ENCODE measurements around the gene RNF103.
"Not testable (repeated sequence)": the region's sequence is repeated elsewhere in the genome, so short reads cannot be mapped to it uniquely, and the experiment has no call there.

The RNF103 gene

DNA sequence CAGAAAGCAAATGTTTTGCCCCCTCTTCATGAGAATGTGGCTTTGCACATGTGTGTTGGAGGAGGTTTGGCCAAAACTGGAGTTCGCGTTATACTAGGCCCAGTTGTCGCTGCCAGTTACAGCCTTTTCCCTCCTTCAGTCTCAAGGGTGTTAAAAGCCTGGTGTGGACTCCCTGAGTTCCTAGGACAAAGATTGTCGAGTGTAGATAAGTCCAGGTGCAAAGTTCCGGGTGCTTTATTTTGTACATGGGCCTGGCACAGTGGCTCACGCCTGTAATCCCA lies 542 bp upstream of the RNF103 start:
- no peak for DNase-seq (ENCODE audit: low read depth)

DNA sequence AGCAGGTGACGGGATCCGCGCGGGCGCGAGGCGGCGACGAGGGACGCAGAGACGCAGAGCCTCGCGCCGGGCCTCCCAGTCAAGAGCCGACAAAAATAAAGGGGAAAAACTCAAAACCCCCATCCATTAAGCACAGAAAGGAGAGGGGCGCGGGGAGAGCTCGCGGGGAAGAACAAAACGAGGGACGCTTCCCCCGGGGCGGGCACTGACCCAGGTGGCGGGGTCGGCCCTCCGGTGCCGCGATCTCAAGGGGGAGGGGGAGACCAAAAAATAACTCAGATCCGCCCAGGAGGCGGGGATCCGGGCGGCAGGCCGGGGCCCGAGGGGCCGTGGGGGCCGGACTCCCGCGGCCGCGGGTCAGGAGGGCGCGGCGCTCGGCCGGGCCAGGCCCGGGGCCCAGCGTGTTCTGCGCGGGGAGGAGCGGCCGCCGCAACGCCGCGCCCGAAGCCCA lies 597 bp downstream of the RNF103 start:
- DNase-seq (ENCODE audit: low read depth): peak; percentile 17

GRCh38 chr2:86622519-86623042 lies 1.1 kb downstream of the RNF103 start:
- DNase-seq (ENCODE audit: low read depth): no peak

DNA sequence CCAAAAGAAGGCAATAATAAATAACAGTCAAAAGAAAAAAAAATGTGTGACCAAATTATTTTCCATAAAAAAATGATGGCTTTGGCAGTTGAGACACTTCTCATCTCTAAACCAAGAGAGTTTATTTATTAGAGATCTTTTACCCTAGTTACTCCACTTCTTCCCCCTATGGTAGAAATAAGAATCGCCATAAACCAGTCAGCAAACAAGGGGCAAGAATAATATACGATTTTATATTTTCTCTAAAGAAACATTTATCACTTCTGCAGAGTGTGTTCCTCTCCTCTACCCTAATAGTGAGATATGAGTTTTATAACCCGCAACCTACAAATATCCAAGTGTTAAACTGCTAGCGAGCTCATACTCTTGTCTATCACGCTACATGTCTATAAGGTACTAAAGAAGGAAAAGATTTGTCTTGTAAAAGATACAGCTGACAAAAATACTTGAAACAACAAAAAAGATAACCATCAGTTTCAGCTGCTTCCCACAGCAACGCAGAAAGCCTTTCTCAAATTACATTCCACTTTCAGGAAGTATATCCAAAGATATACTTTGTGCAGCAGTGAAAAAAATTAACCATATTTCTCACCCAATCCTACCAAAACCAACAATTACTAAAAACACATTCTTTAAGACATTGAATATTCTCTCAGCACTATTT lies 2.3 kb downstream of the RNF103 start:
- DNase-seq (ENCODE audit: low read depth): no peak

- no peak for DNase-seq (ENCODE audit: low read depth)
These were observed 5.9 kb downstream of the RNF103 start for GRCh38 chr2:86617738-86618137.

GRCh38 chr2:86617153-86617552 lies 6.5 kb downstream of the RNF103 start:
- DNase-seq (ENCODE audit: low read depth): no peak

GRCh38 chr2:86616502-86616901 lies 7.2 kb downstream of the RNF103 start:
- no peak for DNase-seq (ENCODE audit: low read depth)

GRCh38 chr2:86615596-86615995 lies 8.1 kb downstream of the RNF103 start:
- no peak for DNase-seq (ENCODE audit: low read depth)

GRCh38 chr2:86613515-86613914 lies 10.2 kb downstream of the RNF103 start:
- DNase-seq (ENCODE audit: low read depth): no peak

GRCh38 chr2:86610871-86611270 lies 12.8 kb downstream of the RNF103 start:
- DNase-seq (ENCODE audit: low read depth): no peak

DNA sequence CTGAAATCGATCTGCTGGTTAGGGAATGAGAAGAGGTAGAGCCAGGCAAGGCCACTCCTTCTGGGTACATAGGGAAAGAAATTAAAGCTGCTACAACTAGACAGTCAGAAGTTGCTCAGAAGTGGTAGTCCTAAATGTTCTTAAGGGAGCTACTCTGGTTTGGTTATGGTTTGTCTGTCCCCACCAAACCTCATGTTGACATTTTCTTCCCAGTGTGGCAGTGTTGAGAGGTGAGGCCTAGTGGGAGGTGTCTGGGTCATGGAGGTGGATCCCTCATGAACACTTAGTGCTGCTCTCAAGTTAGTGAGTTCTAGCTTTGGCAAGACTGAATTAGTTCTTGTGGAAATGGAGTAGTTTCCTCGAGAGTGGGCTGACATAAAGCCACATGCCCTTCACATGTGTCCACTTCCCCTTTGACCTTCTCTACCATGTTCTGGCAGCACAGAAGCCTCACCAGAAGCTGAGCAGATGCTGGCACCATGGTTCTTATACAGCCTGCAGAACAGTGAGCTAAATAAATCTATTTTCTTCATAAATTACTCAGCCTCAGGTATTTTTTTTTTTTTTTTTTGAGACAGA lies 14.7 kb downstream of the RNF103 start:
- DNase-seq (ENCODE audit: low read depth): no peak

DNA sequence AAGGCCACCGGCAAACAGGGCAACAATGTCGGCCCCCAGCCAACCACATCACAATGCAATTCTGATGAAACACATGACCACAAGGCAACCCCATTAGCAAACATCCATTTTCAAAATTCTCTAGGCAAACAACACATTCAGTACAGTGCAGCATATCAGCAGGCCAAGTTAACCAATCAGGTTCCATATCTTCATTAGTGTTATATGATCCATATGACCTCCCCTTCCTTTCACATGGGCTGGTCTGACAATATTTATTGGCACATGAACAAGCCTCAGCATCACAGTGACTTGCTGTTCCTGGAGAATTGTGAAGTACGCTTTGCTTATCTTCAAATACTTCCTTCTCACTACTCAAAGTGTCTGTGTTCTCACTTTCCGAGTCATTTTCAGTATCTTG lies 19.8 kb downstream of the RNF103 start:
- no peak for DNase-seq (ENCODE audit: low read depth)

- DNase-seq (ENCODE audit: low read depth): no peak
These were observed 24.7 kb downstream of the RNF103 start for GRCh38 chr2:86598966-86599365.

DNA sequence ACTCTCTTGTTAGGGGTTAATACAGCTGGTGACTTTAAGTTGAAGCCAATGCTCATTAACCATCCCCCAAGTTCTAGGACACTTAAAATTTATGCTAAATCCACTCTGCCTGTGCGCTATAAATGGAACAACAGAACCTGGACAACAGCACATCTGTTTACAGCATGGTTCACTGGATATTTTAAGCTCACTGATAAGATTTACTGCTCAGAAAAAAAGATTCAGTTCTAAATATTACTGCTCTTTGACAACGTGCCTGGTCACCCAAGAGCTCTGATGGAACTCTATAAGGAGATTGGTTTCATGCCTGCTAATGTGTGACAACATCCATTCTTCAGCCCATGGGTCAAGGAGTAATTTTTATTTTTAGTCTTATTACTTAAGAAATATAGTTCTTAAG lies 27.5 kb downstream of the RNF103 start:
- DNase-seq (ENCODE audit: low read depth): no peak

GRCh38 chr2:86593266-86593665 lies 30.4 kb downstream of the RNF103 start:
- DNase-seq (ENCODE audit: low read depth): no peak

DNA sequence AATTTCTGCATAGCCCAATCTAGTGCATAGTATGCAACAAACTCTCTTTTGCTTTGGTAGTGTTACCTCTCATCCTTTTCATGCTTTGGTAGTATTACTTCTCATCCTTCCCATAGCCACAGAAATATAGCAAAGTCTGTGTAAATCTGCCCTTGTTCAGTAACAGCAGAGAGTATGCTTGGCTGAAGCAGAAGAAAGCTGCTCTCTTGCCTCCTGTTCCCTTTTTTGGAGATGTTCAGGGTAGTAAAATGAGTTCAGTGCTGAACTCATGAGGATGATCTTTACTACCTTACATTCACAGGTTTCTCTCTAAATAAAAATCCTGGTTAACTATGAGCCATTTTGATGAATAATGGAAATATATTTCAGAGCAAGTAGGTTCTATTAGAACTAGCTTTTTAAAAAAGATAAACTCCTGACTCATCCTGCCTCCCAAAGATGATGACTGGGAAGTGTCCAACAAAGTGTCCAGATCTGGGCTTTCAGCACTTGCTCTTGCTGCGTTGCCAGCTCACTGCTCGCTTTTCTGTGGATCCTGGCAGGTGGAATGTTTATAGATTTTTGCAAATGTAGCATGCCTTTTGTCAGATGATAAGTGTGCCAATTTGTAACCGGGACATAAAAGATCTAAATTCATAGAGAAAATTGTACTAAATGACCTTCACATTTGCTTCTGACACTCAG lies 31.0 kb downstream of the RNF103 start:
- DNase-seq (ENCODE audit: low read depth): no peak

- not testable (repeated sequence) for DNase-seq (ENCODE audit: low read depth)
These were observed 34.0 kb downstream of the RNF103 start for GRCh38 chr2:86589701-86590100.

DNA sequence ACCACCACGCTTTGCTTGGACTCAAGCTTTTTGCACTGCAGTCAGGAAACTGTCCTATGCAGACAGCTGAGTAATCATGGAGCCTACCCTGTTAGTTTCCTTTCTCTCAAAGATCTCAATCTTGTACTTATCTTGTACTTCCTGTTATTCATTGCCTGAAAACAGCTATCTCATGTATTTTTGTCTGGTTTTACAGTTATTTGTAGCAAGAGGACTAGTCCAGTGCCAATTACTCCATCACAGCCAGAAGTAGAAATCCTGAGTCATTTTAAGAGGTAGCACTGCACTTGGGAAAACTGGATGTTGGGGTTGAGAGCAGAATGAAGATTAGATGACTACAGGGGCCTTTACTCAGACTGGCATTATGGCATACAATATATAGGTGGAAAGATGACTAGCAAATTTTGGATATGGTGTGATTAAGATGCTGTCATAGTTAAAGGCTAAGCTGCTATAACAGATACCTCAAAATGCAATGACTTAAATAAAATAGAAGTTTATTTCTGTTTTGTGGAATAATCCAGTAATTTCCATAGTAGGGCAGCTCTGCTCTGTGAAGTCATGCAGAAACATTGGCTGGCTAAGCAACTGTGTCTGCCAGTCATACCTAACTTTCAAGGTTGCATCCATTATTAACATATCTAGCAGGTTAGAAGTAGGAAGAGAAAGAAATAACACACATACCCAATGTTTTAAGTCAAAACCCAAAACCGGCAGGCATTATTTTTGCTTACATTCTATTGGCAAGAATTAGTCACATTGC lies 39.3 kb downstream of the RNF103 start:
- no peak for DNase-seq (ENCODE audit: low read depth)

DNA sequence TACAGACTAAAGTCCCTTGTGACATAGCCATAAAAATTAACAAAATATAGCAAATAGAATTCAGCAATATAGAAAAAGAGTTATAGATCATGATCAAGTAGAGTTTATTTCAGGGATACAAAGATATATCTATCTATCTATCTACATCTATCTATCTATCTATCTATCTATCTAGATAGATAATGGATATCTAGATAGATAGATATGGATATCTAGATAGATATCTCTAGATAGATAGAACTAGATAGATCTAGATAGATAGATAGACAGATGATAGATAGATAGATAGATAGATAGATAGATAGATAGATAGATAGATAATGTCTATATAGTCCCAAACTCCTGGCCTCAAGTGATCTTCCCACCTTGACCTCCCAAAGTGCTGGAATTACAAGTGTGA lies 43.1 kb downstream of the RNF103 start:
- DNase-seq (ENCODE audit: low read depth): no peak

GRCh38 chr2:86577817-86578456 lies 45.7 kb downstream of the RNF103 start:
- no peak for DNase-seq (ENCODE audit: low read depth)

- DNase-seq (ENCODE audit: low read depth): no peak
These were observed 53.6 kb downstream of the RNF103 start for GRCh38 chr2:86570059-86570458.

DNA sequence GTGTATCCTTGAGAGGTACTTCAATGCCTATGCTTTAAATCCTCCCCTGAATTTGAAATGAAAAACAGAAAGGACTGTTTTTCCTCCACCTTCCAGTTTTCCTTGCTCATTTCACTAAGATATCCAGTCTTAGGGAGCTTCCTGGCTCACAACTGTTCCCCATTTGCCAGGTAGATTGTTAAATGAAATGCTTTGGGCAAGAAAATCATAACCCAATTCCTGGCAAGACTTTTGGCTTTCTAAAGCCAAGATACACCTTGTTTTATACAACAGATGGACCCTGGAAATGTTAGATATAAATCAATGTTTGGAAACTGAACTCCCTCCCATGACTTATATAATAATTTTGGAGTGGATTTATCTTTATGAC lies 56.9 kb downstream of the RNF103 start:
- no peak for DNase-seq (ENCODE audit: low read depth)

Measured in activated T-cell treated with anti-CD3 and anti-CD28 coated beads for 1 hour (primary cell).